NCI-H2227 (cell line): ENCODE results near the gene STARD10.
"Not testable (repeated sequence)": the region's sequence is repeated elsewhere in the genome, so short reads cannot be mapped to it uniquely, and the experiment has no call there.

Experiments used
- DNase-seq: peaks from one replicate; lab custom pipeline; 2025; ENCODE audit not compliant: unreplicated experiment; lab: John Stamatoyannopoulos, UW

Gene STARD10

GRCh38 chr11:72826191-72826941 lies 32.5 kb upstream of the STARD10 start:
- no peak for DNase-seq

DNA sequence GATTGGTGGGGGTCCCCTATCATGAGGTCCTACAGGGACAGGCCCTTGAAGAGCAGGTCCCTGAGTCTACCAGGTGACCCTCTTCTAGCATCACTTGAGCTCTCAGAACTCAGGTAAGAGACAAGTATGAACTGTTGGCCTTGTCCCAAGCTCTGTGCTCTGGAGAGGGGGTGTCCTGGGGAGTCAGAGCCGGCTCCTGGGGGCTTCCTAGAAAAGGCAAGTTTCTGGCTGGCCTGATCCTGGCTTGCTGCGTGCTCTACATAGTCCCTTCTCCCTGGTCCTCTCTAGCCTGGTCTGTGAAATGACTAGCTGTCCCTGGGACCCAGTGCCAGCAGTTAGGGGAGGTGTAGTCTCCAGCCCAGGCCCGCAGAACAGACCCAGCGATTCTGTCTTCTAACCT lies 31.8 kb upstream of the STARD10 start:
- DNase-seq, result no peak

DNA sequence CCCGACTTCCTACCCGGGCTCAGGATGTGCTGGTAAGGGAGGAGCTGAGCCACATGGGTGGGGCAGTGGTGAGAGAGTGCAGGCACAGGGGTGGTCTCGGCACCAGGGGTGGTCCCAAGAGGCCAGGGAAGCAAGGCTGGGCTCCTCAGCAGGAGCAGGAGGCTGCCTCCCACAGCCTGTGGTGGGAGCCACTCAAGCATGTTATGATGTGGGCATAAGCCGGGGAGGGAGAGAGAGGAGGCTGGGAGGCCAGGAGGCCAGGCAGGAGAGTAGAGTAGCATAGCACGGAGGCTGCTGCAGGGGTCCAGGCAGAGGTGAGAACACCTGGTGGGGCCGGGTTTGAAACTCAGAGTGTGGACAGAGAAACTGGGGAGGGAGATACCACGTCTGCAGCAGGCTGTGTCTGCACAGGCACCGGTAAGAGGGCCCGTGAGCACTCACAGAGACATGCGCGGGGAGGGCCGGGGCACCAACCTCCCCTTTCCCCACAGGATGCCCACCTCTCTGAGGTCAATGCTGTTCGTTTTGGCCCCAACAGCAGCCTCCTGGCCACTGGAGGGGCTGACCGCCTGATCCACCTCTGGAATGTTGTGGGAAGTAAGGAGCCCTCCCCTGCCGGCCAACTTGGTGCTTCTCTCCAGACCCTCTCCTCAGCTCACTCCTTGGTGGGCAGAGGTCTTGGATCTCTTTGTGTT lies 31.1 kb upstream of the STARD10 start:
- no peak for DNase-seq

DNA sequence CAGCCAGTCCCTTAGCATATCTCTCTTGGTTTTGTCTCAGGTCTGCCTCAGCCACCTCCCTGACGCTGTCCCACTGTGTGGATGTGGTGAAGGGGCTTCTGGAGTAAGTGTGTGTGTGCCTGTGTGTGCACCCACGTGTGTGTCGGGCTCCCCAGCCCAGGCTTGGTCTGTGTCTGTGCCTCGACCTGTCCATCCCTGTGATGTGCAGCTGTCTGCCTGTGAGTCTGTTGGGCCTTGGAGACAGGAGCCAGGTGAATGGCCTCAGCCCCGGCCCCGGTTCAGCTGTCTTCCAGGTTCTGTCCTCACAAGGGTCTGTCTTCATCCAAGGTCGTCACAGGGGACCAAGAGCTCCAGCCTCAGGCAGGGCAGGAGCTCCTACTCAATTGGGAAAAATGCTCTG lies 30.2 kb upstream of the STARD10 start:
- DNase-seq, result no peak

DNA sequence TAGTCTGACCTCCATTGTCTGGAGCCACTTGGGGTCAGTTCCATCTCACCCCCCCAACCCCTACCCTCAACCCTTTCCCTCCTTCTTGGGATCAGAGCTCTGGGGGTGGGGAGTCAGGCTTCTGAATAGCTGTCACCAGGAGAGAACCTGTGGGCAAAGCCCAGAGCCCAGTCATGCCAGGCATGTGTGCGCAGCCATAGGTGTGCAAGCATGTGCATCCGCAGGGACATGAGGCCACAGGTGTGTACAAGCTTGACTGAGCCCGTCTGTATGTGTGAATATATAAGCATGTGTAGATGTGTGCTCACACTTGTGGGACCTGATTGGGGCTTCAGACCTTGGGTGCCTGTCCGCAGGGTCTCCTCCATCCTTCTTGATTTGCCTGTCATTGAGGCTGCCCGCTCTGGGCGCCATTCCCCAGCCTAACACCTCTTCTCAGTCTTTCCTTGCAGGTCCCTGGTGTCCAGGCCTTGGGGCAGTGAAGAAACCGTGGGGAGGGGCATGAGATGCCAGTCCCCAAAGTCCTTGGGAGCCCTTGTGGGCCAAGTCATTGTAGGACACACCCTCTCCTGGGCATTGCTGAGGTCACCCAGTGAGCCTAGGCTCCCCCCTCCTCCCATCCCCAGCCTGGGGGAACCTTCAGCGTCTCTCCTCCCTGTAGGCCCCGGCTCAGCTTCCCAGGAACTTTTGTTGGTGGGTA lies 29.4 kb upstream of the STARD10 start:
- DNase-seq, result no peak

DNA sequence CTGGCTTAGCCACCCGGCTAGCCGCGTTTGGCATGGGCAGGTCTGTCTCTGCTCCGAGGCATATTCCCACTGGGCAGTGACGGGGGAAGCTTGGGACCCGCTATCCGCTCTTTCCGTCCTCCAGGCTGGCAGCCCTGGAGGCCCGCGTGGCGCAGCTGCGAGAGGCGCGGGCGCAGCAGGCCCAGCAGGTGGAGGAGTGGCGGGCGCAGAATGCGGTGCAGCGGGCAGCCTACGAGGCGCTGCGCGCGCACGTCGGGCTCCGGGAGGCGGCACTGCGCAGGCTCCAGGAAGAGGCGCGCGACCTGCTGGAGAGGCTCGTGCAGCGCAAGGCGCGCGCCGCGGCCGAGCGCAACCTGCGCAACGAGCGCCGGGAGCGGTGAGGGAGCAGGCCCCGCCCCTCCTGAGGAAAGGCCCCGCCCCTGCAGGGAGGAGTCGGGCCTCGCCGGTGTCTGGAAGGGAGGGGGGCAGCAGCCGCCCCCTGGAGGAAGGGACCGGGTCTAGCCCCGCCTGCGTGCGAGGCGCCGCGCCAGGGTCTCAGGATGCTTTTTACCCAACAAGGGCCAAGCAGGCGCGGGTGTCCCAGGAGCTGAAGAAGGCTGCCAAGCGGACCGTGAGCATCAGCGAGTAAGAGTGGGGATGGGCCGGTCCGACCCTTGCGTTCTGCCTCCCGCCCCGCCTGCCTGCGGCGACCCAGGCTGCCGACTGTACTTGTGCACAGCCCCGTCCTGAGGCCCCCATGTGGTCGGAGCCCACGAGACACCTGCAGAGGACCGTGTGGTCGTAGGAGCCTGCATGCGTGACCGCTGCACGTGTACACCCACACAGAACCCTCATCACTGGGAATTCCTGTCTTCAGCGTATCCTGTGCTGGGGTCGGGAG lies 28.3 kb upstream of the STARD10 start:
- peak; percentile 99 for DNase-seq

DNA sequence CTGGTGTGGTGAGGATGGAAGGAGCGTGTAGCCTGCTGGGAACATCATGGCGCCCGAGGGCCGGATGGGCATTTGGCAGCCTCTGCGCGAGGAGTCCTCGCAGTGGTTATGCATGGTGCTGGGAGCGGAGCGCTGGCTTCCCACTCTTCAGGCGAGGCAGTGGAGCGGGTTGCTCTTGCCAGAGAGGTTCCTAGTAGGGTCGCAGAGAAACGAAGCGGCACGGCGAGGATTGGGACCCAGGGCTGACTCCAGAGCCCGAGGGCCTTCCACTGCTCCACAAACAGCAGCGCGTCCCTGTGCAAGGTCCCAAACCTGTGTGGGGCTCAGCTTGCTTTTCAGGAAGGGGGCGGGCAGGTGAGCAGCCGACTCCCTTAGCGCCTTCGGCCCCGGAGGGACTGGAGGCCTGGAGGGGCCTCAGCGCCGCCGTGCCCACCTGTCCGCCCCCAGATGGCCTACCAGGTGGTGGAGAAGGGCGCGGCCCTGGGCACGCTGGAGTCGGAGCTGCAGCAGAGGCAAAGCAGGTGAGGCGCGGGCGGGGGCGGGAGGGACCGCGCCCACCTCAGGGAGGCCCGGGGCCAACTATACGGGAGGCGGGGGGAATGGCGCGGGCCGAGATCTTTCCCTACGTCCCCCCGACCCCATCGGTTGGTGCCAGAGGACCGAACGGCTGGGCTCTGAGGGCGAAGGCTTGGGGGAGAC lies 27.5 kb upstream of the STARD10 start:
- no peak for DNase-seq

GRCh38 chr11:72820439-72821139 lies 26.7 kb upstream of the STARD10 start:
- no peak for DNase-seq

GRCh38 chr11:72818971-72819370 lies 25.1 kb upstream of the STARD10 start:
- DNase-seq, result no peak

DNA sequence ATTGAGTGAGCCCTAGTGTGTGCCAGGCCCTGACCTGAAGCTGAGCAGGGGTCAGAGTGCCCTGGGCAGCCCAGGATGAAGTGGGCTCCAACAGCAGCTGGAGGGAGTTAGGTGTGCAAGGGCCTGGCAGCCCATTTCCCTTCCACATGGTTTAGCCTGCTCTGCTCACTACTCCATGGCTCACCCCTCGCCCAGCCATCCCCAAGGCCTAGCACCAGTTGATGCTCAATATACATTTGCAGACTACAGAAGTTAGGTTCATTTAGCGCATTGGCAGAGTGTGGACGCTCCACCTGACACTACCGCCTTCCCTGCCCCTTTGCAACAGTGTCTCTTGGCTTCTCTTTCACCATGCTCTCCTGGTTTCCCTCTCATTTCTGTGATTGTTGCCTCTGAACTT lies 24.1 kb upstream of the STARD10 start:
- no peak for DNase-seq

DNA sequence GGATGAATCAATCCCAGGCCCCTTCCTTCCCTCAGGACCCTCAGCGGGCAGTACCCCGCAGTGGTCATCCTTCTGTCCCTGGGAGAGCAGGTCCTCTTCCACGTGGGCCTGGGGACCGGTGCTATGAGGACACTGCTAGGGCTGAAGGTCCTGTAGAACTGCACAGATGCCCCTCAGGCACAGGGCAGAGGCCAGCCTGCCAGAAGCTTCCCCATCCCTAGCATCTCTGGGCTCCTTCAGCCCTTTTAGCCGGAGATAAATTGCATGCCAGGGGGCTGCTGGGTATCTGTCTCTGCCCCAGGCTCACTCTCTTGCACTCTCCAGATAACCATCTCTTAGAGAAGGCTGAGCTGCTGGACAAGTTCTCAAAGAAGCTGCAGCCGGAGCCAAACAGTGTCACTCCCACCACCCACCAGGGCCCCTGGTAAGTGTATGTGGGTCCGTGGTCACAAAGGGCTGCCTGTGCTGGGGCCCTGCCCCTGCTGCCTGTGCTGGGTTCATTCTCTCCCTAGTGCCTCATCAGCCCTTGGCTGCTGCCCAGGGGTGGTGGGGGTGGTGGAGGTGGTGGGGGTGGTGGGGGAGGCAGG lies 22.6 kb upstream of the STARD10 start:
- no peak for DNase-seq

DNA sequence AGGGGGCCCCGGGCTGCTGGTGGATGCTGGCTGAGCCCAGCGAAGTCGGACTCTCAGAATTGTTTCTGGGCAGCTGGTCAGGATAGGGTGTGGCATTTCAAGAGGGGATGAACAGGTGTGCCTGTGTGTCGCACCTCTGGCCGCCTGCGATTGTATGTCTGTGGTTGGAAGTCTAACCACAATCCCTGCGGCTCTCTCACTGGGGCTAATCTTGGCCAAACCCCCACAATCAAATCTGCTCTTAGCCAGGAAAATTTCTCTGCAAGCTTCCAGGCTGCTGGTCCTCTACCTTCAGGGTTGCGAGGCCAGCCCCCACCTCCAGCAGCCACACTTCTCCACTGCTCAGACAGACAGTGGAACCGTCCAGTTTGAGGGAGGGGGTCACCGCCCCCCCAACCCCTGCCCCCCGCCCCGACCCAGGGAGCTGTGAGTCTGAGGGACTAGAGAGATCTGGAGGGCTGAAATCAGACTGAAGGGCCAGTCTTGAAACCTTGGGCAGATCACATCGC lies 21.3 kb upstream of the STARD10 start:
- DNase-seq, result no peak

DNA sequence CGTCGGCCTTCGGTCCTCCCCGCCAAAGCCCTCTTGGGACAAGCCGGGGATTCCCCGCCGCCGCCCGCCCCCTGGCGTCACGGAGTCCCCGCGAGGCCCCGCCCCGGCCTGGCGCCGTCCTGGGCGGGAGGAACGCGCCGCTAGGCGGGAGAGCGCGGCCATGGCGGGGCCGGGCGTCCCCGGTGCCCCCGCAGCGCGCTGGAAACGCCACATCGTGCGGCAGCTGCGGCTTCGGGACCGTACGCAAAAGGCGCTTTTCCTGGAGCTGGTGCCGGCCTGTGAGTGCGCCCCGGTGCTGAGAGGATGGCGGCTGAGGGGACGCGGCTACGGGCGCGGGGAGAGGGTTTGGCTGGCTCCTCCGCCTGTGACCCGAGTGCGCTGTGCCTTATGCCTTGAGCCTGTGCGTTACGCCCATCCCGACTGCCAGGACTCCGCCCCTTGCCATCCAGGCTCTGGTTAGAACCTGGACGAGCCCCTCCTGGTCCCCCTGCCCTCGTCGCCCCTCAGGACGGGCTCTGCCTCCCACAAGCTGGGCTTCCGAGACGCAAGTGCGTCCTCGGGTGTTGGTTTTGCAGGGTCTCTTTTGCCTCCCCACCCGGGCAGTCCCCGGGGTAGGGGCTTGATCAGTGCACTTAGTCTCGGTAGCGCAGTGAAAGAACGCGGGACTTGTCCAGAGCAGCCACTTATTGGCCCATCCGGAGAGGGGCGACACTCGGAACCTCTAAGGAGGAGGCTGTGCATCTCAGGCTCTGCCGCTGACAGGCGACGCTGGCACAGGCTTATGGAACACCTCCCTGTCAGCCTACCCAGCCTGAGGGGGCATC lies 20.7 kb upstream of the STARD10 start, which contains the start of gene ATG16L2:
Gene ATG16L2, plus strand, starts transcription at position 126 of the 824 bp plus-strand sequence. Its CDS starts 35 bp downstream, at position 161.
- peak; percentile 92 for DNase-seq

- DNase-seq, result peak; percentile 90
Measured at GRCh38 chr11:72813740-72814285, 20.0 kb upstream of the STARD10 start.

DNA sequence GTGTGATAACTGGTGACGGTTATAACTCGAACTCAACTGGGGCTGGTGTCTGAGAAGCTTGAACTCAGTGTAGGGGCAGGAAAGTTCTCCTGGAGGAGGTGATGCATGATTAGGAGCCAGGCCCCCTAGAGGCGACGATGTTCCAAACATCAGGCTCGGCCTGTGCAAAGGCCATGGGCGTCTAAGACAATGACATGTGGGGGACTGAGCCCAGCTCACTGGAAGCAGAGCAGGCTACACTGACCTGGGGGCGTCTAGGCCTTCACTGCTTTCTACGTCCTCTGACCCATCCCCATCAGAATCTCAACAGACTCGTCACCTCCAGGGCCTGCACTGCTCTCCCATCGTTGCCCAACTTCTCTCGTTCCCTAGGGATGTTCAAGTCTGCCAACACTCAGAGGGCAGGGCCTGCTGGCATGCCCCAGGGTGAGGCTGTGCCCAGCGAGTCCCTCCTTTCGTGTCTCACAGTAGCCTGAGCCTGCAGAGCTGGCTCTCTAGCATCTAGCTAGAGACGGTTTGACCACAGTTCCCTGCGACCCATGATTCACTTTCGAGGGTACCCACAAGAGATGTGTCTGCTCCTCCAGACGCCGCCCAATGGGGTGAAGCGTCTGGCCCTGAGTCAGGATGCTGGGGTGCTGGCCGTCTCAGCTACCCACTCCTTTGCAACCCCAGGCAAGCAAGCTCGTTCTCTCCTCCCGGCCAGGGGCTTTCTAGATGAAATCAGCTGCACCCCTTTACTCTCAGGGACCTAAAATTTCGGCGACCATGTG lies 19.3 kb upstream of the STARD10 start:
- peak; percentile 55 for DNase-seq

- DNase-seq, result peak; percentile 58
Measured at GRCh38 chr11:72812604-72812966, 18.7 kb upstream of the STARD10 start.

GRCh38 chr11:72811686-72812085 lies 17.8 kb upstream of the STARD10 start:
- not testable (repeated sequence) for DNase-seq
